ENCODE results near the gene FERMT3.

FERMT3 gene

GRCh38 chr11:64258946-64259532, 52.5 kb downstream of the FERMT3 start:
- H3K4me3 ChIP-seq (ENCODE audit: control insufficient read depth, low read depth, low read length): no peak overlapping the region
- DNase-seq (ENCODE audit: low read depth): no peak
- TF ChIP-seq CTCF (IDR thresholded peaks at IDR 0.05; ENCODE audit: control insufficient read depth, insufficient read depth, low read depth, low read length, missing control alignments): no peak

- DNase-seq (ENCODE audit: low read depth): no peak
- TF ChIP-seq CTCF (IDR thresholded peaks at IDR 0.05; ENCODE audit: control insufficient read depth, insufficient read depth, low read depth, low read length, missing control alignments): no peak
- no peak overlapping the region for H3K4me3 ChIP-seq (ENCODE audit: control insufficient read depth, low read depth, low read length)
Observed at GRCh38 chr11:64259533-64260067, 53.1 kb downstream of the FERMT3 start.

GRCh38 chr11:64260147-64260708, 53.7 kb downstream of the FERMT3 start:
- H3K4me3 ChIP-seq (ENCODE audit: control insufficient read depth, low read depth, low read length): no peak overlapping the region
- no peak for DNase-seq (ENCODE audit: low read depth)
- no peak for TF ChIP-seq CTCF (IDR thresholded peaks at IDR 0.05; ENCODE audit: control insufficient read depth, insufficient read depth, low read depth, low read length, missing control alignments)

- no peak overlapping the region for H3K4me3 ChIP-seq (ENCODE audit: control insufficient read depth, low read depth, low read length)
- no peak for TF ChIP-seq CTCF (IDR thresholded peaks at IDR 0.05; ENCODE audit: control insufficient read depth, insufficient read depth, low read depth, low read length, missing control alignments)
- no peak for DNase-seq (ENCODE audit: low read depth)
Observed at GRCh38 chr11:64261556-64262080, 55.1 kb downstream of the FERMT3 start.

- no peak overlapping the region for H3K4me3 ChIP-seq (ENCODE audit: control insufficient read depth, low read depth, low read length)
- DNase-seq (ENCODE audit: low read depth): no peak
- no peak for TF ChIP-seq CTCF (IDR thresholded peaks at IDR 0.05; ENCODE audit: control insufficient read depth, insufficient read depth, low read depth, low read length, missing control alignments)
Observed at GRCh38 chr11:64262271-64263002, 55.9 kb downstream of the FERMT3 start.

GRCh38 chr11:64263021-64263946, 56.8 kb downstream of the FERMT3 start:
- no peak for DNase-seq (ENCODE audit: low read depth)
- H3K4me3 ChIP-seq (ENCODE audit: control insufficient read depth, low read depth, low read length): no peak overlapping the region
- no peak for TF ChIP-seq CTCF (IDR thresholded peaks at IDR 0.05; ENCODE audit: control insufficient read depth, insufficient read depth, low read depth, low read length, missing control alignments)

Measured in AG09309 (cell line).